GM12864 (cell line): ENCODE results near the gene GPRC5C.

Experiments used
- DNase-seq: peaks from one replicate; pipeline ENCODE4 v3.0.0-alpha.2; 2011; ENCODE audit warnings: low read depth
- H3K4me3 ChIP-seq: 2 replicates; pipeline ENCODE4 v1.5.1; 2011; ENCODE audit warnings: mild to moderate bottlenecking, low read depth, low read length, control low read depth
- TF ChIP-seq, protein P1 (sequence below): IDR thresholded peaks from 2 replicates; pipeline ENCODE4 v1.5.1; 2011; ENCODE audit warnings: low read depth, mild to moderate bottlenecking, moderate library complexity, low read length, control low read depth, inconsistent platforms; ENCODE audit errors: missing control alignments

GPRC5C gene

DNA sequence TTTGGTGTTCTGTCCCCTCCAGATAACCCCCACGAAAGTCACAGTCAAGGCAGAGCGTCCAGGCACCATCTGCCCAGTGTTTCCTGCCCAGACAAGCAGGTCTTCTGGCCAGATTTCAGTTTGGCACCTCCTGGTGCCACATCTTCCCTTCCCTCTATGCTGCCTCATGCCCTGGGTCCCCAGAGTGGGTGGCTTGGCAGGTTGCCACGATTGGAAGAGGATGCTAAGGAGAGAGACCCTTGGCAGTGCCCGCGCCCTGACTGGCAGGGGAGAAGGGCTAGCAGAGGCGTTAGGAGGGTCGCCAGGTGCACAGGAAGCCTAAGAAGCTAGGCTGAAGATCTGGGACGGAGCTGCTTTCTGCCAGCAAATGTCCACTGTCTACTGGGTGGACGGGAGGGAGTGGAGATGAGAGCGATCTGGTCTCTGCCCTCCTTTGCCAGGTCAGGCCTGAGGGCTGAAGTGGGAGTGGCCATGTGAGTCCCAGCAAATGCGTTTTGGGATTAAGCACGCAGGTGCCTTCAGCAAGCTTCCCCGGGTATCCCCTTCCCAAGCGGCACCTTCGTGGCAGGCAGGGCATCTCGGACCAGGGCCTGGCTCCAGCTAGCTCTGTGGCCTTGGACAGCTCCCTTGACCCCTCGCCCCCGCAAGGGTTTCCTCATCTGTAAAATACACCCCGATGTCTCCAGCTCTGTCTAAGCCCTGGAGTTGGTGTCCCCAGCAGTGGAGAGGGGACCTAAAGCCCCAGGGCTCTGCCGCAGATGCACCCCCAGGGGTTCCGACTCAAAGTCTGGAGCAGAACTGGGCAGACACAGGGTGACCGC is 21.2 kb downstream of the GPRC5C start:
- no peak overlapping the region for H3K4me3 ChIP-seq
- TF ChIP-seq, protein P1, sequence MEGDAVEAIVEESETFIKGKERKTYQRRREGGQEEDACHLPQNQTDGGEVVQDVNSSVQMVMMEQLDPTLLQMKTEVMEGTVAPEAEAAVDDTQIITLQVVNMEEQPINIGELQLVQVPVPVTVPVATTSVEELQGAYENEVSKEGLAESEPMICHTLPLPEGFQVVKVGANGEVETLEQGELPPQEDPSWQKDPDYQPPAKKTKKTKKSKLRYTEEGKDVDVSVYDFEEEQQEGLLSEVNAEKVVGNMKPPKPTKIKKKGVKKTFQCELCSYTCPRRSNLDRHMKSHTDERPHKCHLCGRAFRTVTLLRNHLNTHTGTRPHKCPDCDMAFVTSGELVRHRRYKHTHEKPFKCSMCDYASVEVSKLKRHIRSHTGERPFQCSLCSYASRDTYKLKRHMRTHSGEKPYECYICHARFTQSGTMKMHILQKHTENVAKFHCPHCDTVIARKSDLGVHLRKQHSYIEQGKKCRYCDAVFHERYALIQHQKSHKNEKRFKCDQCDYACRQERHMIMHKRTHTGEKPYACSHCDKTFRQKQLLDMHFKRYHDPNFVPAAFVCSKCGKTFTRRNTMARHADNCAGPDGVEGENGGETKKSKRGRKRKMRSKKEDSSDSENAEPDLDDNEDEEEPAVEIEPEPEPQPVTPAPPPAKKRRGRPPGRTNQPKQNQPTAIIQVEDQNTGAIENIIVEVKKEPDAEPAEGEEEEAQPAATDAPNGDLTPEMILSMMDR, result no peak
- DNase-seq, result no peak

DNA sequence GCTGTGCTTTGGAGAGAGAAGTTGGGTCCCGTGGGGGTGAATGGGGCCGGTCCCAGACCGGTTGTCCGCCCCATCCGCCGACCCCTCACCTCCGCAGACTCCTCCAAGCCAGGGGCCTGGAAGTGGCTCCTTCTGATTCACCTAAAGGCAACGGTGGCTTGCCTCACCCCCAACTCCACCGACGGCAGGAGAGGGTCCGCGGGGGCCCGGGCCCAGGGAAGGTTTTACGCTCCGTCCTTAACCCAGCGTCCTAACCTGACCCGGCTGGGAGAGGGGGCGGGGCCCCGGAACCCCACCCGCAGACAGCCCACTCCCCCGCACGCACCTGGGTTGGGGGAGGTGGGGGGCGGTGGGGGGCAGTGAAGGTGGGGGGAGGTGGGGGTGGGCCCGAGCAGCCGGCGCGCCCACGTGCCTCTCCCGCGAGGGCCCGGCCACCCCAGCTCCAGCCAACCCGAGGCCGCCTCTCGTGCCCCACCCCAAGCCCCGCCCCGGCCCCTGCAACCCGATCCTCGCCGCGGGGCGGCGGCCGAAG is 21.8 kb downstream of the GPRC5C start:
- no peak overlapping the region for H3K4me3 ChIP-seq
- DNase-seq, result no peak
- TF ChIP-seq, protein P1, result peak; percentile 8

DNA sequence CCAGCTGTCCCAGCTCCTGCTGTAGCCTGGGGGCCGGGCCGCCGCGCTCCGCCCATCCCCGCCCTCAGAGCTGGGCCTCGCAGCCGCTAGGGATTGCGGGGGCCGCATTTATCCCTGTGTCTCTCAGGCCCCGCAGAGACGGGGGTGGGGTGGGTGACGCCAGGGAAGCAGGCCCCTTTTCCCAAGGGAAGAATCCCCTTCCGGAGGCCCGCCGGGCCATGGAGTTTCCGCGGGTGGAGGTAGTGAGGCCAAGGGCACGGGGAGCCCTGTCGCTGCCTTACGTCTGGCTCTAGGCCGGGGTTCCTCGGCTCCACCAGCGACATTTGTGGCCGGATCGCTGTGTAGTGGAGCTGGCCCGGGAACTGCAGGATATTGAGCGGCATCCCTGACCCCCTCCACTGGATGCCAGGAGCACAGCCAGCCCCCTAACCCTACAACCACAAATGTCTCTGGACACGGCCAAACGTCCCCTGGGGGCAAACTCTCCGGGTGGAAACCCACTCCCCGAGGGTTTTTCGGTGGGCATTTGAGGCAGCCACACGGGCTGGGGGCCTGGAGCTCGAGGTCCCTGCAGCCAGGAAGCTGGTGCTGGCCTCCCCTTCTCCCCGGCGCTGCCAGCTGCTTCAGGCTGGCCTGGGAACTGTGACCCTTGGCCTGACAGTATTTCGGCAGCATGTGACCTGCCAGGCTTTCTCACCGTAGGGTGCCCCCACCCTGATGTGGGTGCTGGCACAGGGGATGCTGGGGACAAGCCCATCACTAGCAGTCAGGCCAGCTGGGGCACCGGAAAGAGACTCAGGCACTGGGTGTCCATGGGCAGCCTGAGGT is 22.5 kb downstream of the GPRC5C start:
- TF ChIP-seq, protein P1, result no peak
- H3K4me3 ChIP-seq, result no peak overlapping the region; the same call in 1 of the 2 replicates
- DNase-seq, result no peak

DNA sequence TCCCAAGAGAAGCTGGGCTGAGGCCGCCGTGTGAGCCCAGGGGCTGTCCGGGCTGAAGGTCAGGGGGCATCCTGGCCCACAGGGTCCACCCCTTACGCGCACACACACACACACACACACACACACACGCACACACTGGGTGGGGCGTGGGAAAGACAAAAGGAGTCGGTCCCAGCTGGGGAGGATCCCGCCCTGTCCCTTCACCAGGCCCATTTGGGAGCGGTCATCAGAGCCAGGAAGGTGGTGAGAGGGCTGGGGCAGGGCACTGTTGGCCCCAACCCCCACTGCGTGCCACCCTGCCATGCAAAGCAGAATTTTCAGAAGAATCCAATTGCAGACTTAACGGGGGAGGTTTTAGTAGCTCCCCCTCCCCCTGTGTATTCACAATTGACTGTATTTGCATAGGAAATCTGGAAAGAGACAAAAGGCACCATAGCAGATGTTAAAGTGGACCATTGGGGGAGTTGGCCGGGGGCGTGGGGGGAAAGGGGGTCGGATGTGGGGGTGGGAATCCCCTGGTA is 23.2 kb downstream of the GPRC5C start:
- TF ChIP-seq, protein P1, result no peak
- no peak for DNase-seq
- H3K4me3 ChIP-seq, result no peak overlapping the region

DNA sequence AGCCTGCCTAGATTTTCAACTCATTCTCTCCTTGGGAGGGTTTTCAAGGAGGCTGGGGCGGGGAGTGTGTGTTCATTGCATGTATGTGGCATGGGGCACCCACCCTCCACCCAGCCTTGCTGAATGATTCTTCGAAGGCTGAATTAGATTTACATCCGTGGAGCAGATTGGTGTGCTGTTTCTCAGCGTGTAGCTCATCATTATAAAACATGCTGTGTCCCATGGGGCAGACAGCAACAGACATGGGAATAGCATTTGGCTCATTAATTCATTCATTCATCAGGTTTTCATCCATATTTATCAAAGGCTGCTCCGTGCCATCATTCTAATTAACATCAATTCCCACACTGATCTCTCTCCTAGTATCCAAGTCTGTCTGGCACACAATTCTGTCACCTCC is 23.9 kb downstream of the GPRC5C start:
- DNase-seq, result no peak
- H3K4me3 ChIP-seq, result no peak overlapping the region
- TF ChIP-seq, protein P1, result no peak

DNA sequence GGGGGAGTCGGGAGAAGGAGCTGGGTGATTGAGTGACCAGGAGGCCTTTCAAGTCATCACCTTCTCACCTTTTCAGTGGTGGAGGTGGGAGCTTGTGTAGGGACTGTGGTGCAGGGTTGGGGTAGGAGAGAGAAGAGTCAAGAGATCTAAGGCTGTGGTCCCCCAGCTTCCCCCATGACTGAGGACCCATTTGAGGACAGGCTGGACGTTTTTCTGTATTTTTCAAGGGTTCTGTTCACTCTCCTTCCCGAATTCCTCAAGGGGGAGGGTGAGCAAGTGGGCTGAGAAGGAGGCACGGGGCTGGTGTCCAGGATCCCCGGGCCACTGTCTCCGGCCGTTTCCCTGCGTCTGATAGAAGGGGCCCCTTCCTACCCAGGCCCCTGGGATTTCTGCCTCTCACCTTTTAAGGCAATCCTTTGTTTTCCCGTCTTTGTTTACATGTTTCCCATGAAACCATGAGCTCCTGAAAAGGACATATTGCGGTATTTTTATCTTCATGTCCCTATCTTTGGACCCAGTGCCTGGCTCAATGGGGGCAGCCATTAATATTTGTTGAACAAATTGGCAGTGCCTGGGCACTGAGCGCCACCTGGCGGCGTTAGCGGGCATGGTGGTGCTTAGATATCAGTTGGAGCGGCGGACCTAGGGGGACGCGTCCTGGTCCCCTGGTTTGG is 25.4 kb downstream of the GPRC5C start:
- no peak overlapping the region for H3K4me3 ChIP-seq
- TF ChIP-seq, protein P1, result peak; percentile 79
- DNase-seq, result no peak
